Activated CD4-positive, alpha-beta memory T cell treated with anti-CD3 and anti-CD28 coated beads for 36 hours (primary cell): ENCODE measurements around the gene UBR3. TPM values are rescaled to one million over a fixed set of nuclear protein-coding genes. Genes with fewer than 3 reads are reported as not detected.

Experiments
- CTCF ChIA-PET: fragments of 350-600 bp; sonication (Branson Sonifier 250); formaldehyde crosslinking; loops from one replicate; lab custom pipeline; 2021; ENCODE audit warnings: antibody characterized with exemption, inconsistent platforms; lab: Charles Lee
- POLR2A ChIA-PET: fragments of 350-600 bp; sonication (Branson Sonifier 250); formaldehyde crosslinking; loops from one replicate; lab custom pipeline; 2021; ENCODE audit warnings: antibody characterized with exemption; lab: Charles Lee
- DNase-seq: peaks from one replicate; pipeline ENCODE4 v3.0.0-alpha.2; 2020
- H3K27ac Mint-ChIP-seq: one replicate; pipeline ENCODE4 v1.8.0; 2021; ENCODE audit warnings: mixed read lengths
- H3K27me3 Mint-ChIP-seq: one replicate; pipeline ENCODE4 v1.8.0; 2021; ENCODE audit warnings: mixed read lengths
- H3K36me3 Mint-ChIP-seq: one replicate; pipeline ENCODE4 v1.8.0; 2021; ENCODE audit warnings: mixed read lengths
- H3K4me1 Mint-ChIP-seq: one replicate; pipeline ENCODE4 v1.8.0; 2021; ENCODE audit warnings: low read depth, mixed read lengths
- H3K4me3 Mint-ChIP-seq: one replicate; pipeline ENCODE4 v1.8.0; 2021; ENCODE audit warnings: mild to moderate bottlenecking, mixed read lengths
- H3K9me3 Mint-ChIP-seq: one replicate; pipeline ENCODE4 v1.8.0; 2021; ENCODE audit warnings: mixed read lengths
- intact Hi-C: fragments of 100-400 bp; cut with micrococcal nuclease; formaldehyde crosslinking; loops from one replicate; pipeline ENCODE4 v1.15.1; 2023
- total RNA-seq, 2 experiments: library from RNA; stranded (reverse); gene quantifications; one replicate each; pipeline ENCODE4 v1.2.3, GENCODE V29; 2021

UBR3 gene
- total RNA-seq, 2 experiments from 2014 or later: 16.2 to 18.1 TPM

- Mint-ChIP-seq H3K4me1 (no peaks in the 10 kb centered on the region), H3K9me3 (no peaks in the 10 kb centered on the region), H3K36me3 (peaks cover 8% of the 10 kb centered on the region), H3K4me3 (no peak overlapping the region), H3K27me3 (no peaks in the 10 kb centered on the region), H3K27ac (no peak overlapping the region)
- intact Hi-C loops: no loop called here
- ChIA-PET POLR2A (interaction anchor here (0.6 to 0.9 kb wide), 2 partner anchors 23 to 622 kb away, joined by 3 read pairs; no protein-coding TSS in a partner anchor), CTCF (no interaction called here)
- DNase-seq: no peak
Observed at GRCh38 chr2:170084820-170085491, 257.7 kb downstream of the UBR3 start.

GRCh38 chr2:170086117-170086688 lies 258.9 kb downstream of the UBR3 start:
- peaks cover 3% of the 10 kb centered on the region for H3K9me3 Mint-ChIP-seq
- intact Hi-C loops: no loop called here
- DNase-seq: no peak
- peaks cover 5% of the 10 kb centered on the region for H3K36me3 Mint-ChIP-seq
- CTCF ChIA-PET: interaction anchor here (0.7 kb wide), 1 partner anchor 13 kb away, joined by 3 read pairs; no protein-coding TSS in a partner anchor
- H3K27ac Mint-ChIP-seq: no peak overlapping the region
- no peak overlapping the region for H3K4me3 Mint-ChIP-seq
- H3K27me3 Mint-ChIP-seq: no peaks in the 10 kb centered on the region
- POLR2A ChIA-PET: no interaction called here
- H3K4me1 Mint-ChIP-seq: no peaks in the 10 kb centered on the region

- POLR2A ChIA-PET: no interaction called here
- Mint-ChIP-seq H3K9me3 (peaks cover 5% of the 10 kb centered on the region), H3K27ac (no peak overlapping the region), H3K4me1 (no peaks in the 10 kb centered on the region), H3K4me3 (no peak overlapping the region), H3K36me3 (peaks cover 2% of the 10 kb centered on the region), H3K27me3 (no peaks in the 10 kb centered on the region)
- DNase-seq: no peak
- CTCF ChIA-PET: interaction anchor here (0.7 kb wide), 1 partner anchor 14 kb away, joined by 3 read pairs; no protein-coding TSS in a partner anchor
- intact Hi-C loops: no loop called here
Observed at GRCh38 chr2:170086751-170087412, 259.6 kb downstream of the UBR3 start.

GRCh38 chr2:170087413-170087793 lies 260.1 kb downstream of the UBR3 start:
- H3K9me3 Mint-ChIP-seq: peaks cover 10% of the 10 kb centered on the region
- peaks cover 2% of the 10 kb centered on the region for H3K36me3 Mint-ChIP-seq
- H3K27me3 Mint-ChIP-seq: no peaks in the 10 kb centered on the region

GRCh38 chr2:170088776-170089175 lies 261.5 kb downstream of the UBR3 start:
- POLR2A ChIA-PET: no interaction called here
- Mint-ChIP-seq H3K4me3 (no peak overlapping the region), H3K4me1 (no peaks in the 10 kb centered on the region), H3K9me3 (peaks cover 21% of the 10 kb centered on the region), H3K27ac (no peak overlapping the region), H3K27me3 (no peaks in the 10 kb centered on the region), H3K36me3 (no peaks in the 10 kb centered on the region)
- CTCF ChIA-PET: no interaction called here
- no peak for DNase-seq
- intact Hi-C loops: no loop called here

More at GRCh38 chr2:170087413-170087793, 260.1 kb downstream of the UBR3 start:
- no peak for DNase-seq
- H3K4me1 Mint-ChIP-seq: no peaks in the 10 kb centered on the region
- ChIA-PET CTCF (no interaction called here), POLR2A (no interaction called here)
- no peak overlapping the region for H3K27ac Mint-ChIP-seq
- intact Hi-C loops: no loop called here
- H3K4me3 Mint-ChIP-seq: no peak overlapping the region

- peaks cover 21% of the 10 kb centered on the region for H3K9me3 Mint-ChIP-seq
Observed at GRCh38 chr2:170090229-170090628, 263.0 kb downstream of the UBR3 start.

GRCh38 chr2:170091436-170091835 lies 264.2 kb downstream of the UBR3 start:
- peaks cover 21% of the 10 kb centered on the region for H3K9me3 Mint-ChIP-seq
- H3K27ac Mint-ChIP-seq: no peak overlapping the region
- ChIA-PET CTCF (no interaction called here), POLR2A (no interaction called here)
- no peak for DNase-seq
- intact Hi-C loops: no loop called here
- H3K27me3 Mint-ChIP-seq: no peaks in the 10 kb centered on the region
- no peaks in the 10 kb centered on the region for H3K36me3 Mint-ChIP-seq
- H3K4me3 Mint-ChIP-seq: no peak overlapping the region
- no peaks in the 10 kb centered on the region for H3K4me1 Mint-ChIP-seq

More at GRCh38 chr2:170090229-170090628, 263.0 kb downstream of the UBR3 start:
- CTCF ChIA-PET: no interaction called here
- Mint-ChIP-seq H3K4me1 (no peaks in the 10 kb centered on the region), H3K4me3 (no peak overlapping the region), H3K27ac (no peak overlapping the region), H3K36me3 (no peaks in the 10 kb centered on the region), H3K27me3 (no peaks in the 10 kb centered on the region)
- no peak for DNase-seq
- POLR2A ChIA-PET: no interaction called here
- intact Hi-C loops: no loop called here

- peaks cover 21% of the 10 kb centered on the region for H3K9me3 Mint-ChIP-seq
- no peaks in the 10 kb centered on the region for H3K4me1 Mint-ChIP-seq
- no peak overlapping the region for H3K4me3 Mint-ChIP-seq
- CTCF ChIA-PET: no interaction called here
- no peak for DNase-seq
- no peak overlapping the region for H3K27ac Mint-ChIP-seq
- intact Hi-C loops: no loop called here
- POLR2A ChIA-PET: no interaction called here
- H3K27me3 Mint-ChIP-seq: no peaks in the 10 kb centered on the region
- H3K36me3 Mint-ChIP-seq: no peaks in the 10 kb centered on the region
Observed at GRCh38 chr2:170092436-170093060, 265.3 kb downstream of the UBR3 start.

- Mint-ChIP-seq H3K4me1 (no peaks in the 10 kb centered on the region), H3K4me3 (no peak overlapping the region), H3K27ac (no peak overlapping the region), H3K36me3 (no peaks in the 10 kb centered on the region), H3K27me3 (no peaks in the 10 kb centered on the region), H3K9me3 (peaks cover 21% of the 10 kb centered on the region)
- intact Hi-C loops: no loop called here
- ChIA-PET CTCF (no interaction called here), POLR2A (no interaction called here)
- DNase-seq: no peak
Observed at GRCh38 chr2:170095380-170095779, 268.1 kb downstream of the UBR3 start.

- POLR2A ChIA-PET: no interaction called here
- H3K27ac Mint-ChIP-seq: no peak overlapping the region
- H3K27me3 Mint-ChIP-seq: no peaks in the 10 kb centered on the region
- intact Hi-C loops: no loop called here
- H3K4me1 Mint-ChIP-seq: no peaks in the 10 kb centered on the region
- no peaks in the 10 kb centered on the region for H3K9me3 Mint-ChIP-seq
- no peak for DNase-seq
- H3K36me3 Mint-ChIP-seq: no peaks in the 10 kb centered on the region
- no peak overlapping the region for H3K4me3 Mint-ChIP-seq
- CTCF ChIA-PET: no interaction called here
Observed at GRCh38 chr2:170098626-170099312, 271.5 kb downstream of the UBR3 start.

GRCh38 chr2:170101789-170102188 lies 274.5 kb downstream of the UBR3 start:
- no peak overlapping the region for H3K27ac Mint-ChIP-seq
- peaks cover 2% of the 10 kb centered on the region for H3K27me3 Mint-ChIP-seq
- intact Hi-C loops: no loop called here
- no peaks in the 10 kb centered on the region for H3K9me3 Mint-ChIP-seq
- no peak overlapping the region for H3K4me3 Mint-ChIP-seq
- H3K36me3 Mint-ChIP-seq: no peaks in the 10 kb centered on the region
- CTCF ChIA-PET: no interaction called here
- no peaks in the 10 kb centered on the region for H3K4me1 Mint-ChIP-seq
- POLR2A ChIA-PET: no interaction called here
- no peak for DNase-seq
